RKO (cell line): ENCODE measurements around the gene ZNF428.
"Not testable (repeated sequence)": the region's sequence is repeated elsewhere in the genome, so short reads cannot be mapped to it uniquely, and the experiment has no call there.

Experiments
- DNase-seq: peaks from one replicate; pipeline ENCODE4 v3.0.0-alpha.2; 2016; ENCODE audit warnings: low spot score

The ZNF428 gene

GRCh38 chr19:43616954-43617353, 2.5 kb downstream of the ZNF428 start:
- no peak for DNase-seq

GRCh38 chr19:43616306-43616705, 3.1 kb downstream of the ZNF428 start:
- DNase-seq = no peak

- DNase-seq = no peak
Measured at GRCh38 chr19:43612374-43612773, 7.1 kb downstream of the ZNF428 start.

- DNase-seq = no peak
Measured at GRCh38 chr19:43611788-43612187, 7.6 kb downstream of the ZNF428 start, which contains the start of gene SRRM5. Gene SRRM5, plus strand, starts transcription at chr19:43612088. Its CDS starts 34 bp downstream, at chr19:43612122.

- DNase-seq = no peak
Measured at GRCh38 chr19:43610493-43610892, 8.9 kb downstream of the ZNF428 start.

- DNase-seq = no peak
Measured at GRCh38 chr19:43609872-43610271, 9.6 kb downstream of the ZNF428 start.

- no peak for DNase-seq
Measured at GRCh38 chr19:43607238-43608205, 11.9 kb downstream of the ZNF428 start.

GRCh38 chr19:43606569-43607229, 12.7 kb downstream of the ZNF428 start:
- DNase-seq = no peak

GRCh38 chr19:43605875-43606568, 13.4 kb downstream of the ZNF428 start:
- no peak for DNase-seq

GRCh38 chr19:43600326-43600725, 19.1 kb downstream of the ZNF428 start:
- DNase-seq = not testable (repeated sequence)

- no peak for DNase-seq
Measured at GRCh38 chr19:43599635-43600295, 19.7 kb downstream of the ZNF428 start.

GRCh38 chr19:43598445-43599240, 20.8 kb downstream of the ZNF428 start:
- DNase-seq = no peak

- DNase-seq = peak; percentile 17
Measured at GRCh38 chr19:43597876-43598275, 21.6 kb downstream of the ZNF428 start.

- DNase-seq = peak; percentile 63
Measured at GRCh38 chr19:43596842-43597461, 22.5 kb downstream of the ZNF428 start.

GRCh38 chr19:43595999-43596841, 23.2 kb downstream of the ZNF428 start, which contains the start of the genes IRGQ and ZNF576:
Gene IRGQ, minus strand, starts transcription at chr19:43596134. Its CDS starts 796 bp downstream, at chr19:43595338.
Gene ZNF576, plus strand, starts transcription at chr19:43596595. Its CDS starts 514 bp downstream, at chr19:43597109.
- DNase-seq = peak; percentile 99

- DNase-seq = no peak
Measured at GRCh38 chr19:43595605-43595998, 23.8 kb downstream of the ZNF428 start.

GRCh38 chr19:43594710-43595604, 24.5 kb downstream of the ZNF428 start:
- DNase-seq = peak; percentile 83

GRCh38 chr19:43594081-43594697, 25.2 kb downstream of the ZNF428 start:
- no peak for DNase-seq
